Endothelial cell of umbilical vein (primary cell): ENCODE data around the gene SGSM1. TPM values are rescaled to one million over a fixed set of nuclear protein-coding genes. Genes with fewer than 3 reads are reported as not detected.

ENCODE experiments used
- BruUV-seq: library from RNA; stranded (reverse); fragments of 400-500 nt; replicated peaks from 2 replicates; lab custom pipeline; 2021; lab: Mats Ljungman, UMichigan
- CTCF ChIA-PET: fragments of 300-600, 350-600 bp; sonication (Branson Sonifier 250); formaldehyde crosslinking; loops from one replicate; lab custom pipeline; 2021; ENCODE audit warnings: antibody characterized with exemption, inconsistent platforms; lab: Charles Lee
- POLR2A ChIA-PET: fragments of 300-600, 350-600 bp; sonication (Branson Sonifier 250); formaldehyde crosslinking; loops from one replicate; lab custom pipeline; 2021; ENCODE audit warnings: antibody characterized with exemption, inconsistent platforms; lab: Charles Lee
- DNase-seq: peaks from one replicate; pipeline ENCODE4 v3.0.0-alpha.2; 2011; ENCODE audit warnings: low read depth, low spot score
- FAIRE-seq: peaks from 2 replicates; lab custom pipeline; 2011; peaks lifted over from hg19 to GRCh38; lab: Jason Lieb, UNC
- H2AFZ ChIP-seq: 2 replicates; pipeline ENCODE4 v1.6.0; 2012; ENCODE audit warnings: low read depth, low read length, control low read depth, inconsistent platforms
- H3K27ac ChIP-seq: 2 replicates; pipeline ENCODE4 v1.5.1; 2011; ENCODE audit warnings: low read depth, mild to moderate bottlenecking, control low read depth, low read length, moderate library complexity; ENCODE audit not compliant: insufficient read depth
- H3K27me3 ChIP-seq, 2 experiments: 2 replicates each; pipeline versions ENCODE4 v1.6.0 to v1.6.1; 2011; ENCODE audit warnings: low read length in 2 of 2, mixed read lengths in 1 of 2; ENCODE audit not compliant: control insufficient read depth in 2 of 2, insufficient read depth in 2 of 2
- H3K36me3 ChIP-seq, 2 experiments: 2 replicates in 1 of 2; 3 replicates in 1 of 2; pipeline ENCODE4 v1.5.1; 2011; ENCODE audit warnings: low read length in 2 of 2, mild to moderate bottlenecking in 1 of 2, moderate library complexity in 1 of 2; ENCODE audit not compliant: control insufficient read depth in 2 of 2, insufficient read depth in 2 of 2; ENCODE audit errors: extremely low read depth in 1 of 2
- H3K4me1 ChIP-seq: 3 replicates; pipeline ENCODE4 v1.5.1; 2011; ENCODE audit warnings: mild to moderate bottlenecking, low read length; ENCODE audit not compliant: control insufficient read depth, insufficient read depth; ENCODE audit errors: extremely low read depth
- H3K4me2 ChIP-seq: 2 replicates; pipeline ENCODE4 v1.6.1; 2011; ENCODE audit warnings: low read length, control low read depth, mixed read lengths; ENCODE audit not compliant: insufficient read depth
- H3K4me3 ChIP-seq, 3 experiments: fragments of 200-600 bp in 1 of 3; sonication (generic), shearing (Covaris generic) in 1 of 3; replicated peaks in 1 of 3; 2 replicates each; pipeline ENCODE4 v1.5.1; 2011 to 2016; ENCODE audit warnings: control low read depth in 3 of 3, low read length in 3 of 3, mild to moderate bottlenecking in 2 of 3, inconsistent platforms in 1 of 3, low read depth in 1 of 3, moderate library complexity in 1 of 3; ENCODE audit not compliant: insufficient read depth in 1 of 3
- H3K79me2 ChIP-seq: 2 replicates; pipeline ENCODE4 v1.6.0; 2012; ENCODE audit warnings: low read length, inconsistent platforms; ENCODE audit not compliant: control insufficient read depth, insufficient read depth
- H3K9ac ChIP-seq: replicated peaks from 2 replicates; pipeline ENCODE3; 2011; ENCODE audit warnings: low read length, control low read depth; ENCODE audit not compliant: insufficient read depth; ENCODE audit errors: extremely low read depth
- H3K9me1 ChIP-seq: replicated peaks from 3 replicates; pipeline ENCODE4 v1.6.0; 2011; ENCODE audit warnings: mild to moderate bottlenecking, low read length; ENCODE audit not compliant: control insufficient read depth, insufficient read depth; ENCODE audit errors: extremely low read depth
- H3K9me3 ChIP-seq: replicated peaks from 2 replicates; pipeline ENCODE4 v1.5.1; 2012; ENCODE audit warnings: low read length, inconsistent platforms; ENCODE audit not compliant: control insufficient read depth, insufficient read depth
- H4K20me1 ChIP-seq: replicated peaks from 2 replicates; pipeline ENCODE3; 2011; ENCODE audit warnings: mild to moderate bottlenecking, low read length; ENCODE audit not compliant: control insufficient read depth, insufficient read depth; ENCODE audit errors: extremely low read depth
- EZH2 ChIP-seq: IDR thresholded peaks from 2 replicates; pipeline ENCODE4 v1.6.1; 2012; ENCODE audit warnings: borderline replicate concordance, low read depth, mild to moderate bottlenecking, moderate library complexity, low read length, inconsistent platforms; ENCODE audit not compliant: severe bottlenecking
- FOS ChIP-seq: IDR thresholded peaks from 2 replicates; pipeline ENCODE4 v1.6.1; 2011; ENCODE audit warnings: mild to moderate bottlenecking, low read length, moderate library complexity, borderline replicate concordance; ENCODE audit not compliant: insufficient read depth
- GATA2 ChIP-seq: IDR thresholded peaks from 2 replicates; pipeline ENCODE4 v1.7.0; 2011; ENCODE audit warnings: low read depth, mild to moderate bottlenecking, moderate library complexity, mixed read lengths, low read length; ENCODE audit not compliant: insufficient read length, insufficient read depth
- JUN ChIP-seq: IDR thresholded peaks from 2 replicates; pipeline ENCODE4 v1.6.1; 2011; ENCODE audit warnings: borderline replicate concordance, low read depth; ENCODE audit not compliant: insufficient read length, insufficient read depth
- MAX ChIP-seq: IDR thresholded peaks from 2 replicates; pipeline ENCODE4 v1.6.1; 2011; ENCODE audit not compliant: insufficient read depth, insufficient read length
- MYC ChIP-seq: IDR thresholded peaks from one replicate; pipeline ENCODE4 v1.6.1; 2011; ENCODE audit warnings: mild to moderate bottlenecking, low read depth, low read length
- POLR2A ChIP-seq: IDR thresholded peaks from 2 replicates; pipeline ENCODE4 v1.6.1; 2012; ENCODE audit warnings: low read depth, mild to moderate bottlenecking, control low read depth, low read length
- POLR2AphosphoS5 ChIP-seq: IDR thresholded peaks from 2 replicates; pipeline ENCODE4 v1.6.1; 2012; ENCODE audit warnings: low read depth, mild to moderate bottlenecking, control low read depth, low read length, moderate library complexity; ENCODE audit not compliant: insufficient read depth
- dilution Hi-C: fragments of 300-500 bp; cut with MboI; formaldehyde crosslinking; loops from one replicate; pipeline ENCODE4 v1.15.0; 2019; ENCODE audit warnings: low sequenced_read_pairs; ENCODE audit not compliant: extremely low pct_ligation_motif_present
- intact Hi-C: fragments of 100-400 bp; cut with micrococcal nuclease; formaldehyde crosslinking; loops from one replicate; pipeline ENCODE4 v1.10.0; 2022
- polyA plus RNA-seq, 4 experiments: library from polyadenylated mRNA; depleted of rRNA in 3 of 4; stranded (reverse) in 3 of 4; unstranded in 1 of 4; fragments of >200 nt; gene quantifications; 2 replicates each; pipeline versions ENCODE4 v1.2.1 to v1.2.3, GENCODE V29; 2011 to 2012; ENCODE audit warnings: missing spikeins in 1 of 4
- total RNA-seq: library from RNA; stranded (reverse); gene quantifications from 2 replicates; pipeline ENCODE4 v1.2.3, GENCODE V29; 2021
- TF ChIP-seq, protein P1 (sequence below), 2 donors: IDR thresholded peaks; 1 replicate in 1 of 2; 2 replicates in 1 of 2; pipeline ENCODE4 v1.5.1; 2011; ENCODE audit warnings: low read length in 2 of 2, mild to moderate bottlenecking in 2 of 2, moderate library complexity in 2 of 2, control low read depth in 1 of 2, inconsistent platforms in 1 of 2, low read depth in 1 of 2; ENCODE audit not compliant: insufficient read depth in 1 of 2; ENCODE audit errors: extremely low read depth in 1 of 2

SGSM1 gene
- total and polyA plus RNA-seq, 2 donors (not counting 3 experiments of a cell fraction or from before 2014, with no cell fraction given), result 0.10 to 1.1 TPM

- FAIRE-seq, result no peak
- BruUV-seq, result no TSS peak
- intact Hi-C loops, result no loop called here
These were observed 138.4 kb downstream of the SGSM1 start for GRCh38 chr22:24944217-24944937.

More at GRCh38 chr22:24944217-24944937, 138.4 kb downstream of the SGSM1 start:
- Histone ChIP-seq H3K36me3 (no peaks in the 10 kb centered on the region), H3K4me2 (no peak overlapping the region), H4K20me1 (no peaks in the 10 kb centered on the region), H3K9me3 (no peaks in the 10 kb centered on the region), H3K79me2 (no peaks in the 10 kb centered on the region), H3K4me1 (no peaks in the 10 kb centered on the region), H3K9me1 (no peaks in the 10 kb centered on the region), H3K9ac (no peak overlapping the region), H3K27ac (no peak overlapping the region), H3K27me3 (peaks cover 0 to 9% of the 10 kb centered on the region in 2 experiments), H3K4me3 (no peak overlapping the region), H2AFZ (no peak overlapping the region)
- dilution Hi-C loops, result no loop called here
- no peak for TF ChIP-seq FOS
- TF ChIP-seq MAX, result no peak
- TF ChIP-seq POLR2A, result no peak
- TF ChIP-seq, protein P1, sequence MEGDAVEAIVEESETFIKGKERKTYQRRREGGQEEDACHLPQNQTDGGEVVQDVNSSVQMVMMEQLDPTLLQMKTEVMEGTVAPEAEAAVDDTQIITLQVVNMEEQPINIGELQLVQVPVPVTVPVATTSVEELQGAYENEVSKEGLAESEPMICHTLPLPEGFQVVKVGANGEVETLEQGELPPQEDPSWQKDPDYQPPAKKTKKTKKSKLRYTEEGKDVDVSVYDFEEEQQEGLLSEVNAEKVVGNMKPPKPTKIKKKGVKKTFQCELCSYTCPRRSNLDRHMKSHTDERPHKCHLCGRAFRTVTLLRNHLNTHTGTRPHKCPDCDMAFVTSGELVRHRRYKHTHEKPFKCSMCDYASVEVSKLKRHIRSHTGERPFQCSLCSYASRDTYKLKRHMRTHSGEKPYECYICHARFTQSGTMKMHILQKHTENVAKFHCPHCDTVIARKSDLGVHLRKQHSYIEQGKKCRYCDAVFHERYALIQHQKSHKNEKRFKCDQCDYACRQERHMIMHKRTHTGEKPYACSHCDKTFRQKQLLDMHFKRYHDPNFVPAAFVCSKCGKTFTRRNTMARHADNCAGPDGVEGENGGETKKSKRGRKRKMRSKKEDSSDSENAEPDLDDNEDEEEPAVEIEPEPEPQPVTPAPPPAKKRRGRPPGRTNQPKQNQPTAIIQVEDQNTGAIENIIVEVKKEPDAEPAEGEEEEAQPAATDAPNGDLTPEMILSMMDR (IDR thresholded peaks at IDR 0.05; ENCODE audit: extremely low read depth in 1 of 2, insufficient read depth in 1 of 2, low read depth in 1 of 2, low read length in 2 of 2), result no peak
- no peak for TF ChIP-seq JUN
- TF ChIP-seq EZH2, result no peak
- TF ChIP-seq MYC, result no peak
- TF ChIP-seq GATA2, result no peak
- no peak for TF ChIP-seq POLR2AphosphoS5
- ChIA-PET POLR2A (no interaction called here), CTCF (interaction anchor here (19.2 kb wide), 1 partner anchor 108 kb away, joined by 378 read pairs; no protein-coding TSS in a partner anchor)
- no peak for DNase-seq
